B cell (primary cell): ENCODE data around the gene TSPOAP1.

Experiments used
- EZH2 ChIP-seq: IDR thresholded peaks from 2 replicates; pipeline ENCODE4 v1.6.1; 2012; ENCODE audit warnings: borderline replicate concordance, low read depth, mild to moderate bottlenecking, moderate library complexity, low read length; ENCODE audit not compliant: insufficient read depth, poor library complexity, severe bottlenecking
- TF ChIP-seq, protein P1 (sequence below): fragments of 200-600 bp; IDR thresholded peaks from one replicate; pipeline ENCODE4 v1.8.0; 2022; ENCODE audit warnings: antibody characterized with exemption, mild to moderate bottlenecking

DNA sequence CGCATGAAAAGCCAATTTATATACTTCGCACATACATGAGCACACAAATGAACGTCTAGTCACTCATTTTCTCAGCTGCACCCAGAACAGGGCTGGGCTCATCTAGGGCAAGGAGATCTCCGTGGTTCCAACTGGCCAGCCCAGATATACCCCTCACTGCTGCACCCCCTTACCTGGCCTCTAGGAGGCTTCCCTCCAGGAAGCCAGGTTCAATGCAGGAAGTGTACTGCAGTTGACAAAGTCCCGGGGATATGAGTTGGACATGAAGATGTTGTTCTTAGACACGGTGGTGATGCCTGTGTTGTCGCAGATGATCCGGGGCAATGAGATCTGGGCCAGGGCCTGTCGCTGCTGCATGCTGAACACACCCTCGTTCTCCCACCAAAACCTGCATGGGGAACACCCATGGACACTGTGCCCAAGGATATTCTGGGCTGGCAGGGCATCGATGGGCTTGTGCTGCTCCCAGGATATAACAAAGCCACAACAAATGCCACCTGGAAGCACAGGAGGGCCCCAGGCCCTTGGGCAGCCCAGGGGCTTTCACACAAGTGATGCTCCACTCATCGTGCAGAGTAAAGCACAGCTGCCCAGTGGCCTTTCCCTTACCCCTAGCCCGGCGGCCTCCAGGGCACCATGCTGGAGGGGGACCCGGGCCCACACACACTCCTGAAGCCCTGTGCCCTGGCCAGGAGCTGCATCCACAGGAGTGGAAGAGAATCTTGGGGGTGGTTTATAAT lies 57.9 kb downstream of the TSPOAP1 start:
- TF ChIP-seq, protein P1, sequence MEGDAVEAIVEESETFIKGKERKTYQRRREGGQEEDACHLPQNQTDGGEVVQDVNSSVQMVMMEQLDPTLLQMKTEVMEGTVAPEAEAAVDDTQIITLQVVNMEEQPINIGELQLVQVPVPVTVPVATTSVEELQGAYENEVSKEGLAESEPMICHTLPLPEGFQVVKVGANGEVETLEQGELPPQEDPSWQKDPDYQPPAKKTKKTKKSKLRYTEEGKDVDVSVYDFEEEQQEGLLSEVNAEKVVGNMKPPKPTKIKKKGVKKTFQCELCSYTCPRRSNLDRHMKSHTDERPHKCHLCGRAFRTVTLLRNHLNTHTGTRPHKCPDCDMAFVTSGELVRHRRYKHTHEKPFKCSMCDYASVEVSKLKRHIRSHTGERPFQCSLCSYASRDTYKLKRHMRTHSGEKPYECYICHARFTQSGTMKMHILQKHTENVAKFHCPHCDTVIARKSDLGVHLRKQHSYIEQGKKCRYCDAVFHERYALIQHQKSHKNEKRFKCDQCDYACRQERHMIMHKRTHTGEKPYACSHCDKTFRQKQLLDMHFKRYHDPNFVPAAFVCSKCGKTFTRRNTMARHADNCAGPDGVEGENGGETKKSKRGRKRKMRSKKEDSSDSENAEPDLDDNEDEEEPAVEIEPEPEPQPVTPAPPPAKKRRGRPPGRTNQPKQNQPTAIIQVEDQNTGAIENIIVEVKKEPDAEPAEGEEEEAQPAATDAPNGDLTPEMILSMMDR = peak; percentile 8
- no peak for TF ChIP-seq EZH2
